Measurements from ENCODE around the gene SEC11A. TPM values are rescaled to one million over a fixed set of nuclear protein-coding genes. Genes with fewer than 3 reads are reported as not detected.

The SEC11A gene
- polyA plus RNA-seq, 1 donor from 2014 or later, result 158 TPM

GRCh38 chr15:84668221-84668982, 47.5 kb downstream of the SEC11A start:
- no peak overlapping the region for H2AFZ ChIP-seq (ENCODE audit: low read depth, low read length)
- H3K27ac ChIP-seq (ENCODE audit: low read length), result no peak overlapping the region
- H3F3A ChIP-seq (ENCODE audit: insufficient read depth, low read length, poor library complexity, severe bottlenecking), result no peaks in the 10 kb centered on the region
- H3K9ac ChIP-seq (ENCODE audit: low read length), result no peak overlapping the region
- H3K4me3 ChIP-seq (ENCODE audit: low read length), result no peak overlapping the region
- H3K9me3 ChIP-seq (ENCODE audit: low read length), result no peaks in the 10 kb centered on the region
- TF ChIP-seq REST (IDR thresholded peaks at IDR 0.05; ENCODE audit: borderline replicate concordance), result no peak
- no peak for TF ChIP-seq SMC3 (conservative IDR thresholded peaks at IDR 0.05; ENCODE audit: poor library complexity)
- no peak for TF ChIP-seq EZH2 (IDR thresholded peaks at IDR 0.05; ENCODE audit: borderline replicate concordance, insufficient read depth, low read length, poor library complexity, severe bottlenecking)
- no peak for TF ChIP-seq CTCF (IDR thresholded peaks at IDR 0.05; ENCODE audit: poor library complexity, severe bottlenecking)
- TF ChIP-seq RAD21 (conservative IDR thresholded peaks at IDR 0.05), result no peak
- TF ChIP-seq EP300 (conservative IDR thresholded peaks at IDR 0.05; ENCODE audit: poor library complexity, severe bottlenecking), result no peak
- TF ChIP-seq TAF1 (IDR thresholded peaks at IDR 0.05; ENCODE audit: low read depth), result no peak
- no peak for TF ChIP-seq MXI1 (conservative IDR thresholded peaks at IDR 0.05; ENCODE audit: poor library complexity, severe bottlenecking)
- no peak for TF ChIP-seq POLR2AphosphoS5 (IDR thresholded peaks at IDR 0.05)
- H3K36me3 ChIP-seq (ENCODE audit: insufficient read depth, low read length), result peaks cover 13% of the 10 kb centered on the region
- H4K20me1 ChIP-seq (ENCODE audit: insufficient read depth), result no peaks in the 10 kb centered on the region
- no peaks in the 10 kb centered on the region for H3K79me2 ChIP-seq (replicated peaks; ENCODE audit: insufficient read depth, low read length)
- H3K27me3 ChIP-seq (ENCODE audit: insufficient read depth, low read depth, low read length), result no peaks in the 10 kb centered on the region
- H3K9me2 ChIP-seq (ENCODE audit: insufficient read depth, low read length), result no peaks in the 10 kb centered on the region
- H3K4me2 ChIP-seq (ENCODE audit: low read length), result no peak overlapping the region

- Histone ChIP-seq H3K36me3 (ENCODE audit: insufficient read depth, low read length) (peaks cover 13% of the 10 kb centered on the region), H2AFZ (ENCODE audit: low read depth, low read length) (no peak overlapping the region), H3K9me2 (ENCODE audit: insufficient read depth, low read length) (no peaks in the 10 kb centered on the region), H3K27ac (ENCODE audit: low read length) (no peak overlapping the region), H3K4me3 (ENCODE audit: low read length) (no peak overlapping the region), H3K4me2 (ENCODE audit: low read length) (no peak overlapping the region), H3K27me3 (ENCODE audit: insufficient read depth, low read depth, low read length) (no peaks in the 10 kb centered on the region), H3K9me3 (ENCODE audit: low read length) (no peaks in the 10 kb centered on the region), H3K9ac (ENCODE audit: low read length) (no peak overlapping the region), H3F3A (ENCODE audit: insufficient read depth, low read length, poor library complexity, severe bottlenecking) (no peaks in the 10 kb centered on the region), H4K20me1 (ENCODE audit: insufficient read depth) (no peaks in the 10 kb centered on the region), H3K79me2 (replicated peaks; ENCODE audit: insufficient read depth, low read length) (no peaks in the 10 kb centered on the region)
- no peak for TF ChIP-seq POLR2AphosphoS5 (IDR thresholded peaks at IDR 0.05)
- TF ChIP-seq RAD21 (conservative IDR thresholded peaks at IDR 0.05), result no peak
- TF ChIP-seq TAF1 (IDR thresholded peaks at IDR 0.05; ENCODE audit: low read depth), result no peak
- no peak for TF ChIP-seq CTCF (IDR thresholded peaks at IDR 0.05; ENCODE audit: poor library complexity, severe bottlenecking)
These were observed 49.6 kb downstream of the SEC11A start for GRCh38 chr15:84666373-84666772.
